Kidney epithelial cell (primary cell): ENCODE results near the gene COPS9. TPM values are rescaled to one million over a fixed set of nuclear protein-coding genes. Genes with fewer than 3 reads are reported as not detected.

Source experiments
- DNase-seq: peaks from one replicate; pipeline ENCODE4 v3.0.0-alpha.2; 2010; ENCODE audit warnings: low read depth
- H3K27me3 ChIP-seq: 2 replicates; pipeline ENCODE4 v1.6.0; 2011; ENCODE audit warnings: low read length; ENCODE audit not compliant: control insufficient read depth, insufficient read depth
- H3K36me3 ChIP-seq: 2 replicates; pipeline ENCODE4 v1.5.1; 2011; ENCODE audit warnings: low read length; ENCODE audit not compliant: control insufficient read depth, insufficient read depth
- H3K4me3 ChIP-seq: 2 replicates; pipeline ENCODE4 v1.5.1; 2011; ENCODE audit warnings: low read depth, mild to moderate bottlenecking, control low read depth, low read length
- total RNA-seq: library from RNA; depleted of rRNA; stranded (reverse); fragments of >200 nt; gene quantifications from 2 replicates; pipeline ENCODE4 v1.2.3, GENCODE V29; 2015
- TF ChIP-seq, protein P1 (sequence below): IDR thresholded peaks from 2 replicates; pipeline ENCODE4 v1.5.1; 2011; ENCODE audit warnings: mild to moderate bottlenecking, moderate library complexity, low read length, control low read depth, inconsistent platforms; ENCODE audit not compliant: insufficient read depth, poor library complexity, severe bottlenecking

COPS9 gene
- total RNA-seq, 1 donor from 2014 or later: 186 TPM

GRCh38 chr2:240137596-240138253 is 1.6 kb upstream of the COPS9 start:
- H3K36me3 ChIP-seq: no peaks in the 10 kb centered on the region
- peaks cover 28% of the 10 kb centered on the region for H3K27me3 ChIP-seq
- DNase-seq: no peak
- TF ChIP-seq, protein P1, sequence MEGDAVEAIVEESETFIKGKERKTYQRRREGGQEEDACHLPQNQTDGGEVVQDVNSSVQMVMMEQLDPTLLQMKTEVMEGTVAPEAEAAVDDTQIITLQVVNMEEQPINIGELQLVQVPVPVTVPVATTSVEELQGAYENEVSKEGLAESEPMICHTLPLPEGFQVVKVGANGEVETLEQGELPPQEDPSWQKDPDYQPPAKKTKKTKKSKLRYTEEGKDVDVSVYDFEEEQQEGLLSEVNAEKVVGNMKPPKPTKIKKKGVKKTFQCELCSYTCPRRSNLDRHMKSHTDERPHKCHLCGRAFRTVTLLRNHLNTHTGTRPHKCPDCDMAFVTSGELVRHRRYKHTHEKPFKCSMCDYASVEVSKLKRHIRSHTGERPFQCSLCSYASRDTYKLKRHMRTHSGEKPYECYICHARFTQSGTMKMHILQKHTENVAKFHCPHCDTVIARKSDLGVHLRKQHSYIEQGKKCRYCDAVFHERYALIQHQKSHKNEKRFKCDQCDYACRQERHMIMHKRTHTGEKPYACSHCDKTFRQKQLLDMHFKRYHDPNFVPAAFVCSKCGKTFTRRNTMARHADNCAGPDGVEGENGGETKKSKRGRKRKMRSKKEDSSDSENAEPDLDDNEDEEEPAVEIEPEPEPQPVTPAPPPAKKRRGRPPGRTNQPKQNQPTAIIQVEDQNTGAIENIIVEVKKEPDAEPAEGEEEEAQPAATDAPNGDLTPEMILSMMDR: no peak
- H3K4me3 ChIP-seq: no peak overlapping the region

DNA sequence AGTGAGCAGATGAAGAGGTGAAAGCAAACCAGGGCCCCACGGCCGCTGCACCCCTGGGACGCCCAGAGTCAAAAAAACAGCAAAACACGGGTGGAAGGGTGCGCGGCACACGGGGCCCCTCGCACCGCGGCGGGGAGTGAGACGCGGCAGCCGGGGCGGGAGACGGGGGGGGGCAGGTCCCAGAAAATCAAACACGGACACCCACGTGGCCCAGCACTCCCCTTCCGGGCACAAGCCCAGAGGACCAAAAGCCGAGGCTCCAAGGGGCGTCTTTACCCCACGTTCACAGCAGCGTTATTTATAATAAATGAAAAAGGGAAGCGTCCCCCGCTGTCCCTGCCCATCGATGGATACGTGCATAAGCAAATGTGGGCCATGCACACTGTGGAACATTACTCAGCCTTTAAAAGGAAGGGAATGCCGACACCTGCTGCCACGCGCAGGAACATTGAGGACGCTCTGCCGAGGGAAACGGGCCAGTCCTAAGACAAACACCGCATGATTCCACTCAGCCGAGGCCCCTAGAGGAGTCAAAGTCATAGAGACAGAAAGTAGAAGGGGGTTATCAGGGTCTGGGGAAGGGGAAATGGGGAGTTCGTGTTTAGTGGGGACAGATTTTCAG is 677 bp upstream of the COPS9 start:
- TF ChIP-seq, protein P1: no peak
- no peak for DNase-seq
- no peaks in the 10 kb centered on the region for H3K36me3 ChIP-seq
- H3K27me3 ChIP-seq: peaks cover 22% of the 10 kb centered on the region
- H3K4me3 ChIP-seq: peak overlapping the region; percentile 67

GRCh38 chr2:240135706-240136012 is 446 bp downstream of the COPS9 start:
- Histone ChIP-seq H3K4me3 (peak overlapping the region; percentile 67), H3K27me3 (peaks cover 16% of the 10 kb centered on the region), H3K36me3 (no peaks in the 10 kb centered on the region)
- no peak for DNase-seq
- TF ChIP-seq, protein P1: no peak

GRCh38 chr2:240134956-240135520 is 1.1 kb downstream of the COPS9 start:
- peaks cover 10% of the 10 kb centered on the region for H3K27me3 ChIP-seq
- TF ChIP-seq, protein P1: no peak
- peak overlapping the region; percentile 67 for H3K4me3 ChIP-seq
- DNase-seq: no peak
- H3K36me3 ChIP-seq: peaks cover 1% of the 10 kb centered on the region

- DNase-seq: no peak
- peaks cover 5% of the 10 kb centered on the region for H3K27me3 ChIP-seq
These were observed 1.6 kb downstream of the COPS9 start for GRCh38 chr2:240134466-240134865.

More at GRCh38 chr2:240134466-240134865, 1.6 kb downstream of the COPS9 start:
- TF ChIP-seq, protein P1: no peak
- Histone ChIP-seq H3K4me3 (no peak overlapping the region), H3K36me3 (peaks cover 1% of the 10 kb centered on the region)
